B cell (primary cell): Measurements from ENCODE around the gene MAPRE2.

Experiments used
- CTCF ChIP-seq: fragments of 200-600 bp; IDR thresholded peaks from one replicate; pipeline ENCODE4 v1.8.0; 2022; ENCODE audit warnings: antibody characterized with exemption, mild to moderate bottlenecking
- EZH2 ChIP-seq: IDR thresholded peaks from 2 replicates; pipeline ENCODE4 v1.6.1; 2012; ENCODE audit warnings: borderline replicate concordance, low read depth, mild to moderate bottlenecking, moderate library complexity, low read length; ENCODE audit not compliant: insufficient read depth, poor library complexity, severe bottlenecking

- TF ChIP-seq CTCF (no peak), EZH2 (no peak)
These were observed 89.0 kb downstream of the MAPRE2 start for GRCh38 chr18:35130236-35130635.
